GM12875 (cell line): ENCODE results near the gene HHATL.

Experiments used
- H3K4me3 ChIP-seq: one replicate; pipeline ENCODE4 v1.5.1; 2011; ENCODE audit warnings: low read depth, low read length, control low read depth
- CTCF ChIP-seq: IDR thresholded peaks from 2 replicates; pipeline ENCODE4 v1.5.1; 2011; ENCODE audit warnings: low read depth, mild to moderate bottlenecking, control low read depth, inconsistent platforms, low read length, moderate library complexity, borderline replicate concordance; ENCODE audit not compliant: insufficient read depth

HHATL gene

GRCh38 chr3:42720126-42720525, 17.5 kb upstream of the HHATL start:
- TF ChIP-seq CTCF, result no peak
- H3K4me3 ChIP-seq, result no peak overlapping the region

- TF ChIP-seq CTCF, result no peak
Measured at GRCh38 chr3:42719002-42719401, 16.4 kb upstream of the HHATL start.

GRCh38 chr3:42718338-42718737, 15.7 kb upstream of the HHATL start:
- H3K4me3 ChIP-seq, result no peak overlapping the region
- TF ChIP-seq CTCF, result no peak

More at GRCh38 chr3:42719002-42719401, 16.4 kb upstream of the HHATL start:
- H3K4me3 ChIP-seq, result no peak overlapping the region

- no peak overlapping the region for H3K4me3 ChIP-seq
- TF ChIP-seq CTCF, result no peak
Measured at GRCh38 chr3:42717306-42717705, 14.7 kb upstream of the HHATL start.

GRCh38 chr3:42714171-42714852, 11.7 kb upstream of the HHATL start:
- TF ChIP-seq CTCF, result no peak
- H3K4me3 ChIP-seq, result no peak overlapping the region

- H3K4me3 ChIP-seq, result no peak overlapping the region
- no peak for TF ChIP-seq CTCF
Measured at GRCh38 chr3:42713747-42714146, 11.1 kb upstream of the HHATL start.

- no peak for TF ChIP-seq CTCF
- no peak overlapping the region for H3K4me3 ChIP-seq
Measured at GRCh38 chr3:42712688-42713372, 10.2 kb upstream of the HHATL start.
